Measurements from ENCODE around the gene HPGDS. TPM values are rescaled to one million over a fixed set of nuclear protein-coding genes. Genes with fewer than 3 reads are reported as not detected.

HPGDS gene
- total and polyA plus RNA-seq, 2 of the 13 experiments (the other 11 are each of a cell fraction or from before 2014, with no cell fraction given) = not detected

DNA sequence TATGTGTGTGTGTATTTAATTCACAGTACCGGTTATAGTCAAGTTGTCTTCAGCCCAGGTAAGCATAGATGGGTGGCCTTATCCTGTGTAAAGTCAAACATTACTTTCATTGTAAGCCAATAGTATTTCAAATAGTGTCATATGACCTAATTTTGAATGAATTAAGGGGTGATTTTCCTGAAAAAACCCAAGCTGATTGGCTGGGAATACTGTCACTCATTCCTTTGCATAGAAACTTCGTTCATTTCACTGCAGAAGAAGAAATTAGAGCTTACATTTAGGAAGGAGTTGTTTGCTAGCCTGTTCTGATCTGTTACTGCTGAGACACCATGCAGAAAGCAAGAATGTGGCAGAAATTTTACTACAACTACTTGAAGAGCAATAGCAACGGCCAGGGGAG, 89.6 kb downstream of the HPGDS start:
- ATAC-seq (no peak), DNase-seq (ENCODE audit: low spot score) (no peak), FAIRE-seq (no peak)
- H3K27ac ChIP-seq (ENCODE audit: extremely low read length, insufficient read depth, low read length) = no peak overlapping the region
- H3K9me3 ChIP-seq (ENCODE audit: low read length) = no peaks in the 10 kb centered on the region
- intact Hi-C loops (cut with micrococcal nuclease; ENCODE audit: unreplicated experiment) = no loop called here
- ChIA-PET CTCF (ENCODE audit: low intra/inter-chr PET ratio, low total read pairs) (no interaction called here), POLR2A (no interaction called here)
- H3K9ac ChIP-seq (ENCODE audit: insufficient read depth, low read depth, low read length) = no peak overlapping the region
- in situ Hi-C loops (cut with HindIII; ENCODE audit: extremely low pct_ligation_motif_present, low pct_unique_long_range_greater_than_20kb) = loop anchor here (25.0 kb wide), 1 partner anchor 466 kb away; no protein-coding TSS in a partner anchor
- WGBS (ENCODE audit: low lambda C conversion rate) = 95% methylated on average over 3 of the region's 3 CpGs
- no peak overlapping the region for H2AFZ ChIP-seq (ENCODE audit: low read length)
- no peak overlapping the region for H3K4me2 ChIP-seq (ENCODE audit: low read depth, low read length)
- H3K4me3 ChIP-seq (replicated peaks in 1 of 3; ENCODE audit: insufficient read depth in 1 of 3, low read depth in 2 of 3, low read length in 3 of 3) = no peak overlapping the region
- H3K4me1 ChIP-seq (ENCODE audit: insufficient read depth, low read length) = no peaks in the 10 kb centered on the region
- H3K79me2 ChIP-seq (ENCODE audit: insufficient read depth, low read length) = no peaks in the 10 kb centered on the region
- H4K20me1 ChIP-seq (ENCODE audit: insufficient read depth, low read length) = no peaks in the 10 kb centered on the region
- TF ChIP-seq, protein P1, sequence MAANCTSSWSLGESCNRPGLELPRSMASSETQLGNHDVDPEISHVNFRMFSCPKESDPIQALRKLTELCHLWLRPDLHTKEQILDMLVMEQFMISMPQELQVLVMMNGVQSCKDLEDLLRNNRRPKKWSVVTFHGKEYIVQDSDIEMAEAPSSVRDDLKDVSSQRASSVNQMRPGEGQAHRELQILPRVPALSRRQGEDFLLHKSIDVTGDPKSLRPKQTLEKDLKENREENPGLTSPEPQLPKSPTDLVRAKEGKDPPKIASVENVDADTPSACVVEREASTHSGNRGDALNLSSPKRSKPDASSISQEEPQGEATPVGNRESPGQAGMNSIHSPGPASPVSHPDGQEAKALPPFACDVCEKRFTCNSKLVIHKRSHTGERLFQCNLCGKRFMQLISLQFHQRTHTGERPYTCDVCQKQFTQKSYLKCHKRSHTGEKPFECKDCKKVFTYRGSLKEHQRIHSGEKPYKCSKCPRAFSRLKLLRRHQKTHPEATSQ (CRISPR knock-in tag; IDR thresholded peaks at IDR 0.05; ENCODE audit: borderline replicate concordance) = no peak
- TF ChIP-seq ZNF577 (CRISPR knock-in tag; IDR thresholded peaks at IDR 0.05; ENCODE audit: borderline replicate concordance, low read depth) (no peak), ELF3 (CRISPR knock-in tag; IDR thresholded peaks at IDR 0.05) (no peak)
- H3K27me3 ChIP-seq (ENCODE audit: control insufficient read depth in 1 of 2, insufficient read depth in 2 of 2, low read length in 2 of 2) = no peaks in the 10 kb centered on the region
- peaks cover 3 to 23% of the 10 kb centered on the region in 2 experiments for H3K36me3 ChIP-seq (replicated peaks in 1 of 2; ENCODE audit: control insufficient read depth in 1 of 2, insufficient read depth in 2 of 2, low read length in 2 of 2)
- no TSS peak for BruUV-seq (replicated peaks)

DNA sequence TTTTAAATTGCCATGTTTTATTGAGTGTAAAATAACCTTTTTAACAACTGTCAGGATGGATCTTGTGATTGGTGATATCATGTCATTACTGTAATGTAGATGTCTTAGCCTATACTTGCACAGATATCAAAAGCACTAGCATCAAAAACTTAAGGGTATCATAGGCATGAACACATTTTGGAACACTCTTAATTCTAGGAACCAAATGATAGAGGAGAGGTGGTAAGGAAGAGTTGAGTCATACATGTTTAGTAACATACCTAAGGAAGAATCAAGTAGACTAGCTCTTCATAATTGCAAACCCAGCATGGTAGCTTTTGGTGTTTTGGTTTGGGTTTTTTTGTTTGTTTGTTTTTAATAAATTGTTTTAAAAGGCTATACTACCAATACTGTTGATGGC, 91.5 kb downstream of the HPGDS start:
- DNase-seq (ENCODE audit: low spot score) = no peak
- H3K4me1 ChIP-seq (ENCODE audit: insufficient read depth, low read length) = no peaks in the 10 kb centered on the region
- CTCF ChIA-PET (ENCODE audit: low intra/inter-chr PET ratio, low total read pairs) = no interaction called here
- no peak for FAIRE-seq
- no peak overlapping the region for H3K4me2 ChIP-seq (ENCODE audit: low read depth, low read length)
- intact Hi-C loops (cut with micrococcal nuclease; ENCODE audit: unreplicated experiment) = no loop called here
- no TSS peak for BruUV-seq (replicated peaks)
- in situ Hi-C loops (cut with HindIII; ENCODE audit: extremely low pct_ligation_motif_present, low pct_unique_long_range_greater_than_20kb) = loop anchor here (25.0 kb wide), 1 partner anchor 464 kb away; no protein-coding TSS in a partner anchor
- no peaks in the 10 kb centered on the region for H4K20me1 ChIP-seq (ENCODE audit: insufficient read depth, low read length)
- POLR2A ChIA-PET = no interaction called here
- H3K36me3 ChIP-seq (replicated peaks in 1 of 2; ENCODE audit: control insufficient read depth in 1 of 2, insufficient read depth in 2 of 2, low read length in 2 of 2) = peaks cover 2 to 18% of the 10 kb centered on the region in 2 experiments
- H2AFZ ChIP-seq (ENCODE audit: low read length) = no peak overlapping the region
- no peak for ATAC-seq
- H3K9ac ChIP-seq (ENCODE audit: insufficient read depth, low read depth, low read length) = no peak overlapping the region
- H3K27me3 ChIP-seq (ENCODE audit: control insufficient read depth in 1 of 2, insufficient read depth in 2 of 2, low read length in 2 of 2) = no peaks in the 10 kb centered on the region
- H3K4me3 ChIP-seq (replicated peaks in 1 of 3; ENCODE audit: insufficient read depth in 1 of 3, low read depth in 2 of 3, low read length in 3 of 3) = no peak overlapping the region
- H3K9me3 ChIP-seq (ENCODE audit: low read length) = no peaks in the 10 kb centered on the region
- no peaks in the 10 kb centered on the region for H3K79me2 ChIP-seq (ENCODE audit: insufficient read depth, low read length)
- H3K27ac ChIP-seq (ENCODE audit: extremely low read length, insufficient read depth, low read length) = no peak overlapping the region
- TF ChIP-seq SIN3B (IDR thresholded peaks at IDR 0.05; ENCODE audit: low read length) (no peak), RBM22 (optimal IDR thresholded peaks at IDR 0.05; ENCODE audit: low read length) (no peak), SP5 (CRISPR knock-in tag; IDR thresholded peaks at IDR 0.05; ENCODE audit: borderline replicate concordance, low read depth) (no peak), ZNF550 (CRISPR knock-in tag; IDR thresholded peaks at IDR 0.05; ENCODE audit: borderline replicate concordance) (no peak), DPF2 (CRISPR knock-in tag; IDR thresholded peaks at IDR 0.05; ENCODE audit: borderline replicate concordance, low read depth) (no peak), CC2D1A (CRISPR knock-in tag; IDR thresholded peaks at IDR 0.05) (no peak), ARNT (IDR thresholded peaks at IDR 0.05) (no peak), GLI4 (CRISPR knock-in tag; IDR thresholded peaks at IDR 0.05; ENCODE audit: borderline replicate concordance) (no peak), RNF2 (conservative IDR thresholded peaks at IDR 0.05; ENCODE audit: low read depth) (no peak)
- TF ChIP-seq, protein P2, sequence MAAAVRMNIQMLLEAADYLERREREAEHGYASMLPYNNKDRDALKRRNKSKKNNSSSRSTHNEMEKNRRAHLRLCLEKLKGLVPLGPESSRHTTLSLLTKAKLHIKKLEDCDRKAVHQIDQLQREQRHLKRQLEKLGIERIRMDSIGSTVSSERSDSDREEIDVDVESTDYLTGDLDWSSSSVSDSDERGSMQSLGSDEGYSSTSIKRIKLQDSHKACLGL (CRISPR knock-in tag; IDR thresholded peaks at IDR 0.05) = no peak
- TF ChIP-seq, protein P3, sequence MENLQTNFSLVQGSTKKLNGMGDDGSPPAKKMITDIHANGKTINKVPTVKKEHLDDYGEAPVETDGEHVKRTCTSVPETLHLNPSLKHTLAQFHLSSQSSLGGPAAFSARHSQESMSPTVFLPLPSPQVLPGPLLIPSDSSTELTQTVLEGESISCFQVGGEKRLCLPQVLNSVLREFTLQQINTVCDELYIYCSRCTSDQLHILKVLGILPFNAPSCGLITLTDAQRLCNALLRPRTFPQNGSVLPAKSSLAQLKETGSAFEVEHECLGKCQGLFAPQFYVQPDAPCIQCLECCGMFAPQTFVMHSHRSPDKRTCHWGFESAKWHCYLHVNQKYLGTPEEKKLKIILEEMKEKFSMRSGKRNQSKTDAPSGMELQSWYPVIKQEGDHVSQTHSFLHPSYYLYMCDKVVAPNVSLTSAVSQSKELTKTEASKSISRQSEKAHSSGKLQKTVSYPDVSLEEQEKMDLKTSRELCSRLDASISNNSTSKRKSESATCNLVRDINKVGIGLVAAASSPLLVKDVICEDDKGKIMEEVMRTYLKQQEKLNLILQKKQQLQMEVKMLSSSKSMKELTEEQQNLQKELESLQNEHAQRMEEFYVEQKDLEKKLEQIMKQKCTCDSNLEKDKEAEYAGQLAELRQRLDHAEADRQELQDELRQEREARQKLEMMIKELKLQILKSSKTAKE (CRISPR knock-in tag; IDR thresholded peaks at IDR 0.05; ENCODE audit: borderline replicate concordance) = no peak
- TF ChIP-seq, protein P4, sequence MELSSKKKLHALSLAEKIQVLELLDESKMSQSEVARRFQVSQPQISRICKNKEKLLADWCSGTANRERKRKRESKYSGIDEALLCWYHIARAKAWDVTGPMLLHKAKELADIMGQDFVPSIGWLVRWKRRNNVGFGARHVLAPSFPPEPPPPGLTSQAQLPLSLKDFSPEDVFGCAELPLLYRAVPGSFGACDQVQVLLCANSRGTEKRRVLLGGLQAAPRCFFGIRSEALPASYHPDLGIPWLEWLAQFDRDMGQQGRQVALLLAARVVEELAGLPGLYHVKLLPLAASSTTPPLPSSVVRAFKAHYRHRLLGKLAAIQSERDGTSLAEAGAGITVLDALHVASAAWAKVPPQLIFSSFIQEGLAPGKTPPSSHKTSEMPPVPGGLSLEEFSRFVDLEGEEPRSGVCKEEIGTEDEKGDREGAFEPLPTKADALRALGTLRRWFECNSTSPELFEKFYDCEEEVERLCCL (CRISPR knock-in tag; IDR thresholded peaks at IDR 0.05; ENCODE audit: borderline replicate concordance) = no peak

All from HepG2 (cell line).